Measurements from ENCODE around the gene NFATC2.

Gene NFATC2

GRCh38 chr20:51445591-51445990 lies 96.9 kb downstream of the NFATC2 start:
- no peak overlapping the region for H3K4me3 ChIP-seq (ENCODE audit: low read depth, low read length)
- no peak for DNase-seq (ENCODE audit: low read depth, low spot score)
- ChIA-PET CTCF (interaction anchor here (0.8 to 1.8 kb wide), 4 partner anchors 8 to 464 kb away, joined by 3 to 5 read pairs (median 3); no protein-coding TSS in a partner anchor), POLR2A (interaction anchor here (1.0 kb wide), 1 partner anchor 44 kb away, joined by 3 read pairs; no protein-coding TSS in a partner anchor)
- TF ChIP-seq, protein P1, sequence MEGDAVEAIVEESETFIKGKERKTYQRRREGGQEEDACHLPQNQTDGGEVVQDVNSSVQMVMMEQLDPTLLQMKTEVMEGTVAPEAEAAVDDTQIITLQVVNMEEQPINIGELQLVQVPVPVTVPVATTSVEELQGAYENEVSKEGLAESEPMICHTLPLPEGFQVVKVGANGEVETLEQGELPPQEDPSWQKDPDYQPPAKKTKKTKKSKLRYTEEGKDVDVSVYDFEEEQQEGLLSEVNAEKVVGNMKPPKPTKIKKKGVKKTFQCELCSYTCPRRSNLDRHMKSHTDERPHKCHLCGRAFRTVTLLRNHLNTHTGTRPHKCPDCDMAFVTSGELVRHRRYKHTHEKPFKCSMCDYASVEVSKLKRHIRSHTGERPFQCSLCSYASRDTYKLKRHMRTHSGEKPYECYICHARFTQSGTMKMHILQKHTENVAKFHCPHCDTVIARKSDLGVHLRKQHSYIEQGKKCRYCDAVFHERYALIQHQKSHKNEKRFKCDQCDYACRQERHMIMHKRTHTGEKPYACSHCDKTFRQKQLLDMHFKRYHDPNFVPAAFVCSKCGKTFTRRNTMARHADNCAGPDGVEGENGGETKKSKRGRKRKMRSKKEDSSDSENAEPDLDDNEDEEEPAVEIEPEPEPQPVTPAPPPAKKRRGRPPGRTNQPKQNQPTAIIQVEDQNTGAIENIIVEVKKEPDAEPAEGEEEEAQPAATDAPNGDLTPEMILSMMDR (IDR thresholded peaks at IDR 0.05; ENCODE audit: insufficient read depth, low read length, missing control alignments): no peak

DNA sequence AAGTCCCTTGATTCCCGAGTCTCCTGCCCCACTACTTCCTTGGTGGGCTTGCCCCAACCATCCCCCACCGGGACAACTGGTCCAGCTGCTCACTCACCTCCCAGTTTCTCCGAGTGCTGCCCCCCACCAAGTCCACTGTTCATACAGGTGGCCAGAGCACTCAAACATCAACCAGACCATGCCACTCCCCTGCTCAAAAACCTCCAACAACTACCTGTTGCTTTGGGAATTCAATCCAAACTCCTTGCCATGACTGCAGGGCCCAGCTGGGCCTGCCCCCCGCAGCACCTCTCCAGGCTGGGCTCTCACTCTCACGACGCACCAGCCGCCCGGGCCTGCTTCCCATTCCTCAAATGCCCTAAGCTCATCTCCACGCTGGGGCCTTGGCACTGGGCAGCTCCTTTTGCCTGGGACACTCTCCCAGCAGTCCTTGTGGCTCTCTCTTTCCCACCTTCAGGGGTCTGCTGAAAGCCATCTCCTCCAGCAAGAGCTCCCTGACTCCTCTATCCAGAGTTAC lies 97.5 kb downstream of the NFATC2 start:
- CTCF ChIA-PET: interaction anchor here (0.6 to 1.9 kb wide), 5 partner anchors 9 to 461 kb away, joined by 3 to 4 read pairs (median 3); no protein-coding TSS in a partner anchor
- H3K4me3 ChIP-seq (ENCODE audit: low read depth, low read length): no peak overlapping the region
- DNase-seq (ENCODE audit: low read depth, low spot score): no peak
- POLR2A ChIA-PET: interaction anchor here (1.0 kb wide), 1 partner anchor 43 kb away, joined by 3 read pairs; no protein-coding TSS in a partner anchor
- TF ChIP-seq, protein P1 (IDR thresholded peaks at IDR 0.05; ENCODE audit: insufficient read depth, low read length, missing control alignments): no peak

DNA sequence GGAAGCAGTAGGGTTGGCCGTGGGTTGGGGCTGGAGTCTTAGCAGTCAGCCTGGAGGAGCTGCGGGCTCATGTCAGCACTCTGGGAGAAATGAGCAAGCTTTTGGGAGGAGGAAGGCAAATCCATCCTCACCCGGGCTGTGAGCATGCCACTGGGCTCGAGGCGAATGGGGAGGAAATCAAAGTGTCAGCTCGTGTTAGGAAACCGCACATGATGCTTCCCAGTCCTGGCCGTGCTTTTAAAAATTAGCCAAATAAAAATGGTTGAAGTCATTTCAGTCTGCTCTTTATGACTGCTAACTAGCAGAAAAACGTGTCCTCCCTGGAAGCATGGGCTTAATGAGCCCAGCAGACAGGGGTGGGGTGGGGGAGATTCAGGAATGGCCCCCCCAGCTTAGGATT lies 98.1 kb downstream of the NFATC2 start:
- CTCF ChIA-PET: interaction anchor here (0.6 to 1.9 kb wide), 5 partner anchors 10 to 460 kb away, joined by 3 to 4 read pairs (median 3); no protein-coding TSS in a partner anchor
- POLR2A ChIA-PET: no interaction called here
- TF ChIP-seq, protein P1 (IDR thresholded peaks at IDR 0.05; ENCODE audit: insufficient read depth, low read length, missing control alignments): no peak
- no peak overlapping the region; the same call in 1 of the 2 replicates for H3K4me3 ChIP-seq (ENCODE audit: low read depth, low read length)
- DNase-seq (ENCODE audit: low read depth, low spot score): no peak

GRCh38 chr20:51442602-51443001 lies 99.9 kb downstream of the NFATC2 start:
- no peak for DNase-seq (ENCODE audit: low read depth, low spot score)
- TF ChIP-seq, protein P1 (IDR thresholded peaks at IDR 0.05; ENCODE audit: insufficient read depth, low read length, missing control alignments): no peak
- H3K4me3 ChIP-seq (ENCODE audit: low read depth, low read length): no peak overlapping the region
- POLR2A ChIA-PET: no interaction called here
- CTCF ChIA-PET: interaction anchor here (0.8 kb wide), 1 partner anchor 23 kb away, joined by 3 read pairs; no protein-coding TSS in a partner anchor

GRCh38 chr20:51440589-51440988 lies 101.9 kb downstream of the NFATC2 start:
- no peak for DNase-seq (ENCODE audit: low read depth, low spot score)
- H3K4me3 ChIP-seq (ENCODE audit: low read depth, low read length): no peak overlapping the region
- CTCF ChIA-PET: no interaction called here
- TF ChIP-seq, protein P1 (IDR thresholded peaks at IDR 0.05; ENCODE audit: insufficient read depth, low read length, missing control alignments): no peak
- POLR2A ChIA-PET: no interaction called here

- POLR2A ChIA-PET: no interaction called here
These were observed 103.3 kb downstream of the NFATC2 start for GRCh38 chr20:51439160-51439689.

More at GRCh38 chr20:51439160-51439689, 103.3 kb downstream of the NFATC2 start:
- CTCF ChIA-PET: interaction anchor here (1.5 kb wide), 1 partner anchor 10 kb away, joined by 4 read pairs; no protein-coding TSS in a partner anchor
- DNase-seq (ENCODE audit: low read depth, low spot score): no peak
- TF ChIP-seq, protein P1 (IDR thresholded peaks at IDR 0.05; ENCODE audit: insufficient read depth, low read length, missing control alignments): no peak
- H3K4me3 ChIP-seq (ENCODE audit: low read depth, low read length): no peak overlapping the region
